GM23338 (cell line): ENCODE measurements around the gene SLC9B1.
"Not testable (repeated sequence)": the region's sequence is repeated elsewhere in the genome, so short reads cannot be mapped to it uniquely, and the experiment has no call there.

ENCODE experiments used
- CREB1 ChIP-seq: fragments of 250-450 bp; sonication (Bioruptor Pico); IDR thresholded peaks from 2 replicates; pipeline ENCODE4 v1.5.0; 2020; ENCODE audit warnings: low read depth, mild to moderate bottlenecking, moderate library complexity
- EZH2 ChIP-seq: fragments of 200-600 bp; sonication (generic); IDR thresholded peaks from one replicate; pipeline ENCODE4 v1.8.0; 2017; ENCODE audit warnings: antibody characterized with exemption, mild to moderate bottlenecking, low read depth; ENCODE audit not compliant: unreplicated experiment
- EZH2phosphoT487 ChIP-seq: fragments of 200-600 bp; sonication (generic); IDR thresholded peaks from one replicate; pipeline ENCODE4 v1.8.1; 2018; ENCODE audit warnings: antibody characterized with exemption; ENCODE audit not compliant: unreplicated experiment
- JUNB ChIP-seq: IDR thresholded peaks from one replicate; pipeline ENCODE4 v1.6.1; 2016; ENCODE audit warnings: antibody characterized with exemption; ENCODE audit not compliant: unreplicated experiment
- NANOG ChIP-seq: IDR thresholded peaks from 2 replicates; pipeline ENCODE4 v1.6.1; 2016; ENCODE audit warnings: antibody characterized with exemption, borderline replicate concordance
- POLR2AphosphoS5 ChIP-seq: IDR thresholded peaks from 2 replicates; pipeline ENCODE4 v1.6.1; 2016; ENCODE audit warnings: antibody characterized with exemption, low read depth
- STAT1 ChIP-seq: IDR thresholded peaks from one replicate; pipeline ENCODE4 v1.6.1; 2016; ENCODE audit warnings: antibody characterized with exemption; ENCODE audit not compliant: unreplicated experiment
- ZNF331 ChIP-seq: fragments of 250-450 bp; sonication (Bioruptor Pico); IDR thresholded peaks from 2 replicates; pipeline ENCODE4 v1.5.0; 2020; ENCODE audit warnings: low read depth, mild to moderate bottlenecking, moderate library complexity
- TF ChIP-seq, protein P1 (sequence below), 2 experiments: fragments of 200-600 bp in 1 of 2; sonication (generic) in 1 of 2; conservative IDR thresholded peaks; 2 replicates each; pipeline versions ENCODE4 v1.5.1 to v1.6.1; 2016 to 2017; ENCODE audit warnings: antibody characterized with exemption in 2 of 2, low read depth in 2 of 2, mild to moderate bottlenecking in 2 of 2, moderate library complexity in 1 of 2
- TF ChIP-seq, protein P2 (sequence below): IDR thresholded peaks from 2 replicates; pipeline ENCODE4 v1.6.1; 2016; ENCODE audit warnings: antibody characterized with exemption

DNA sequence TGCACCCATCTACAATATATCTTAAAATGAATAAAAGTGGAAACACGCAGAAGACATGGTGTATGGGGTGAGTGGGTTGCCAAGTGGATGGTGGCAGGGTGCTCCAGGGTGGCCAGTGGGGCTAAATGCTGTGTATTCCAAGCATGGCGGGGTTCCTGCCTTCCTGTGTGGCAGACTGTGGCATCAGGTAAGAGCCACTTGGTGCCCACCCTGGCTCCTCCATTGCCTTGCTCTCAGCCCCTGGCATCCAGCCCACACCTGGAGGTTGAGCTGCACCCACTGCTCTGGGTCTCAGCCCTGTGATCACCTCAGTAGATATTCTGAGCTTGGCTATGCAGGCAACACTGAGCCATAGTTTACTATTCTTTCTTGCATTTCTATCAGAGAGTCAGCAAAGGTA lies 57.7 kb downstream of the SLC9B1 start:
- not testable (repeated sequence) for TF ChIP-seq CREB1 (CRISPR knock-in tag); ZNF331 (CRISPR knock-in tag); POLR2AphosphoS5; EZH2; NANOG; JUNB; EZH2phosphoT487; STAT1
- TF ChIP-seq, protein P1, sequence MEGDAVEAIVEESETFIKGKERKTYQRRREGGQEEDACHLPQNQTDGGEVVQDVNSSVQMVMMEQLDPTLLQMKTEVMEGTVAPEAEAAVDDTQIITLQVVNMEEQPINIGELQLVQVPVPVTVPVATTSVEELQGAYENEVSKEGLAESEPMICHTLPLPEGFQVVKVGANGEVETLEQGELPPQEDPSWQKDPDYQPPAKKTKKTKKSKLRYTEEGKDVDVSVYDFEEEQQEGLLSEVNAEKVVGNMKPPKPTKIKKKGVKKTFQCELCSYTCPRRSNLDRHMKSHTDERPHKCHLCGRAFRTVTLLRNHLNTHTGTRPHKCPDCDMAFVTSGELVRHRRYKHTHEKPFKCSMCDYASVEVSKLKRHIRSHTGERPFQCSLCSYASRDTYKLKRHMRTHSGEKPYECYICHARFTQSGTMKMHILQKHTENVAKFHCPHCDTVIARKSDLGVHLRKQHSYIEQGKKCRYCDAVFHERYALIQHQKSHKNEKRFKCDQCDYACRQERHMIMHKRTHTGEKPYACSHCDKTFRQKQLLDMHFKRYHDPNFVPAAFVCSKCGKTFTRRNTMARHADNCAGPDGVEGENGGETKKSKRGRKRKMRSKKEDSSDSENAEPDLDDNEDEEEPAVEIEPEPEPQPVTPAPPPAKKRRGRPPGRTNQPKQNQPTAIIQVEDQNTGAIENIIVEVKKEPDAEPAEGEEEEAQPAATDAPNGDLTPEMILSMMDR (conservative IDR thresholded peaks at IDR 0.05; ENCODE audit: low read depth in 2 of 2) = not testable (repeated sequence)
- TF ChIP-seq, protein P2, sequence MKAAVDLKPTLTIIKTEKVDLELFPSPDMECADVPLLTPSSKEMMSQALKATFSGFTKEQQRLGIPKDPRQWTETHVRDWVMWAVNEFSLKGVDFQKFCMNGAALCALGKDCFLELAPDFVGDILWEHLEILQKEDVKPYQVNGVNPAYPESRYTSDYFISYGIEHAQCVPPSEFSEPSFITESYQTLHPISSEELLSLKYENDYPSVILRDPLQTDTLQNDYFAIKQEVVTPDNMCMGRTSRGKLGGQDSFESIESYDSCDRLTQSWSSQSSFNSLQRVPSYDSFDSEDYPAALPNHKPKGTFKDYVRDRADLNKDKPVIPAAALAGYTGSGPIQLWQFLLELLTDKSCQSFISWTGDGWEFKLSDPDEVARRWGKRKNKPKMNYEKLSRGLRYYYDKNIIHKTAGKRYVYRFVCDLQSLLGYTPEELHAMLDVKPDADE = not testable (repeated sequence)
